H1 (cell line): ENCODE measurements around the gene ZNF385B. TPM values are rescaled to one million over a fixed set of nuclear protein-coding genes. Genes with fewer than 3 reads are reported as not detected.

Experiments
- CTCF ChIA-PET: fragments of 300-600 bp; sonication (Branson Sonifier 250); formaldehyde crosslinking; loops from one replicate; lab custom pipeline; 2021; ENCODE audit not compliant: partially characterized antibody; lab: Charles Lee
- POLR2A ChIA-PET: fragments of 300-600 bp; sonication (Branson Sonifier 250); formaldehyde crosslinking; loops from one replicate; lab custom pipeline; 2021; ENCODE audit warnings: inconsistent platforms; ENCODE audit not compliant: partially characterized antibody; lab: Charles Lee
- DNase-seq, 2 experiments: peaks; one replicate each; pipeline versions ENCODE4 v3.0.0 to v3.0.0-alpha.2; 2010 to 2022; ENCODE audit warnings: low spot score in 2 of 2, low read depth in 1 of 2, mixed read lengths in 1 of 2
- FAIRE-seq: peaks from 2 replicates; lab custom pipeline; 2011; peaks lifted over from hg19 to GRCh38; lab: Jason Lieb, UNC
- H2AFZ ChIP-seq: 2 replicates; pipeline ENCODE4 v1.8.1; 2012; ENCODE audit warnings: low read length, inconsistent platforms
- H2AK5ac ChIP-seq: 2 replicates; pipeline ENCODE4 v1.6.1; 2013; ENCODE audit warnings: low read depth, low read length
- H2BK120ac ChIP-seq: replicated peaks from 2 replicates; pipeline ENCODE3; 2013; ENCODE audit warnings: low read depth, low read length, inconsistent platforms
- H2BK12ac ChIP-seq: 2 replicates; pipeline ENCODE4 v1.6.1; 2013; ENCODE audit warnings: low read depth, low read length
- H2BK15ac ChIP-seq: 2 replicates; pipeline ENCODE4 v1.6.1; 2013; ENCODE audit warnings: low read length
- H2BK20ac ChIP-seq: 2 replicates; pipeline ENCODE4 v1.6.1; 2013; ENCODE audit warnings: low read length
- H2BK5ac ChIP-seq: 2 replicates; pipeline ENCODE4 v1.6.1; 2013; ENCODE audit warnings: low read depth, low read length
- H3K14ac ChIP-seq: 2 replicates; pipeline ENCODE4 v1.6.1; 2013; ENCODE audit warnings: inconsistent platforms; ENCODE audit not compliant: insufficient read length
- H3K18ac ChIP-seq: 2 replicates; pipeline ENCODE4 v1.6.1; 2013; ENCODE audit warnings: low read length; ENCODE audit errors: extremely low read depth
- H3K23ac ChIP-seq: 2 replicates; pipeline ENCODE4 v1.6.1; 2013; ENCODE audit warnings: inconsistent platforms; ENCODE audit not compliant: insufficient read length
- H3K23me2 ChIP-seq: 2 replicates; pipeline ENCODE4 v1.6.1; 2013; ENCODE audit warnings: low read depth, low read length
- H3K27ac ChIP-seq: 2 replicates; pipeline ENCODE4 v1.6.1; 2011; ENCODE audit warnings: low read depth, low read length, inconsistent platforms
- H3K27me3 ChIP-seq, 4 experiments: replicated peaks in 1 of 4; 1 replicate in 1 of 4; 2 replicates in 3 of 4; pipeline versions ENCODE4 v1.6.1 to v1.8.1; 2011 to 2013; ENCODE audit warnings: low read length in 3 of 4, mild to moderate bottlenecking in 3 of 4, inconsistent platforms in 2 of 4, mixed read lengths in 2 of 4, moderate library complexity in 1 of 4; ENCODE audit not compliant: control insufficient read depth in 3 of 4, insufficient read depth in 3 of 4; ENCODE audit errors: extremely low read depth in 1 of 4
- H3K36me3 ChIP-seq, 4 experiments: 2 replicates each; pipeline versions ENCODE4 v1.6.1 to v1.8.1; 2011 to 2013; ENCODE audit warnings: mild to moderate bottlenecking in 4 of 4, low read length in 3 of 4, moderate library complexity in 2 of 4, control low read depth in 1 of 4, inconsistent platforms in 1 of 4; ENCODE audit not compliant: insufficient read depth in 4 of 4, control insufficient read depth in 2 of 4
- H3K4ac ChIP-seq: replicated peaks from 2 replicates; pipeline ENCODE3; 2013; ENCODE audit warnings: low read length, low read depth, mixed read lengths, inconsistent platforms; ENCODE audit not compliant: insufficient read length
- H3K4me1 ChIP-seq, 4 experiments: replicated peaks in 1 of 4; 1 replicate in 1 of 4; 2 replicates in 3 of 4; pipeline versions ENCODE4 v1.6.1 to v1.8.1; 2011 to 2013; ENCODE audit warnings: low read length in 3 of 4, inconsistent platforms in 2 of 4, mixed read lengths in 1 of 4; ENCODE audit not compliant: insufficient read depth in 4 of 4, control insufficient read depth in 3 of 4
- H3K4me2 ChIP-seq, 2 experiments: 2 replicates each; pipeline versions ENCODE4 v1.6.1 to v1.8.1; 2011 to 2013; ENCODE audit warnings: low read depth in 2 of 2, low read length in 2 of 2, control low read depth in 1 of 2, inconsistent platforms in 1 of 2, mild to moderate bottlenecking in 1 of 2; ENCODE audit not compliant: insufficient read depth in 1 of 2
- H3K4me3 ChIP-seq, 4 experiments: fragments of 200-600, 300-600 bp in 1 of 4; sonication (generic), shearing (Covaris generic), sonication (Bioruptor Twin) in 1 of 4; 2 replicates each; pipeline versions ENCODE4 v1.5.1 to v1.8.1; 2011 to 2016; ENCODE audit warnings: low read length in 4 of 4, low read depth in 3 of 4, control low read depth in 2 of 4, inconsistent platforms in 2 of 4, mild to moderate bottlenecking in 2 of 4, mixed read lengths in 1 of 4, moderate library complexity in 1 of 4; ENCODE audit not compliant: insufficient read depth in 2 of 4; ENCODE audit errors: extremely low read depth in 1 of 4
- H3K56ac ChIP-seq: replicated peaks from 2 replicates; pipeline ENCODE3; 2013; ENCODE audit warnings: low read depth, mild to moderate bottlenecking, mixed read lengths, low read length, inconsistent platforms; ENCODE audit not compliant: insufficient read length
- H3K79me1 ChIP-seq: 2 replicates; pipeline ENCODE4 v1.6.1; 2013; ENCODE audit warnings: low read depth, low read length, control low read depth
- H3K79me2 ChIP-seq, 2 experiments: 2 replicates each; pipeline versions ENCODE4 v1.6.1 to v1.8.1; 2012 to 2013; ENCODE audit warnings: low read length in 2 of 2, mild to moderate bottlenecking in 2 of 2, inconsistent platforms in 1 of 2; ENCODE audit not compliant: insufficient read depth in 2 of 2, control insufficient read depth in 1 of 2
- H3K9ac ChIP-seq, 4 experiments: replicated peaks in 1 of 4; 1 replicate in 1 of 4; 2 replicates in 3 of 4; pipeline versions ENCODE4 v1.6.1 to v1.8.1; 2011 to 2013; ENCODE audit warnings: low read depth in 3 of 4, low read length in 3 of 4, control low read depth in 2 of 4, mild to moderate bottlenecking in 2 of 4, moderate library complexity in 2 of 4, inconsistent platforms in 1 of 4; ENCODE audit errors: extremely low read depth in 1 of 4
- H3K9me3 ChIP-seq, 2 experiments: 2 replicates each; pipeline versions ENCODE4 v1.6.1 to v1.8.1; 2012 to 2013; ENCODE audit warnings: mild to moderate bottlenecking in 2 of 2, moderate library complexity in 2 of 2, control low read depth in 1 of 2, inconsistent platforms in 1 of 2, low read depth in 1 of 2, low read length in 1 of 2, mixed read lengths in 1 of 2; ENCODE audit not compliant: insufficient read depth in 2 of 2
- H4K20me1 ChIP-seq, 2 experiments: replicated peaks in 1 of 2; 2 replicates each; pipeline versions ENCODE3 to v1.8.1; 2011 to 2013; ENCODE audit warnings: inconsistent platforms in 2 of 2, low read length in 2 of 2, mild to moderate bottlenecking in 1 of 2; ENCODE audit not compliant: insufficient read depth in 2 of 2, control insufficient read depth in 1 of 2
- H4K5ac ChIP-seq: 2 replicates; pipeline ENCODE4 v1.6.1; 2013; ENCODE audit warnings: low read length, low read depth, mixed read lengths, inconsistent platforms; ENCODE audit not compliant: insufficient read length
- H4K8ac ChIP-seq: 2 replicates; pipeline ENCODE4 v1.8.0; 2013; ENCODE audit warnings: mild to moderate bottlenecking, moderate library complexity, low read length, inconsistent platforms; ENCODE audit not compliant: insufficient read depth; ENCODE audit errors: extremely low read depth
- H4K91ac ChIP-seq: replicated peaks from 2 replicates; pipeline ENCODE3; 2013; ENCODE audit warnings: low read length, mixed read lengths, inconsistent platforms; ENCODE audit not compliant: insufficient read length
- CBX5 ChIP-seq: fragments of 300-800, 300-1000 bp; sonication (generic); IDR thresholded peaks from 2 replicates; pipeline ENCODE4 v1.7.1; 2016; ENCODE audit warnings: antibody characterized with exemption, low read length, low read depth
- EZH2 ChIP-seq: fragments of 200-600 bp; sonication (generic); IDR thresholded peaks from 2 replicates; pipeline ENCODE4 v1.7.1; 2012; ENCODE audit warnings: low read depth, mild to moderate bottlenecking, moderate library complexity, low read length, inconsistent platforms; ENCODE audit not compliant: severe bottlenecking
- KDM4A ChIP-seq: IDR thresholded peaks from one replicate; pipeline ENCODE4 v1.7.1; 2012; ENCODE audit warnings: low read depth, mild to moderate bottlenecking, moderate library complexity, low read length, inconsistent platforms; ENCODE audit not compliant: severe bottlenecking
- POLR2AphosphoS5 ChIP-seq: IDR thresholded peaks from 2 replicates; pipeline ENCODE4 v1.6.1; 2011; ENCODE audit warnings: low read depth, low read length
- RAD21 ChIP-seq, 2 experiments: IDR thresholded peaks in 1 of 2; conservative IDR thresholded peaks in 1 of 2; 2 replicates each; pipeline ENCODE4 v1.6.1; 2011; ENCODE audit warnings: low read depth in 2 of 2, low read length in 2 of 2, improper control_type of control experiment in 1 of 2, inconsistent platforms in 1 of 2, mild to moderate bottlenecking in 1 of 2, moderate library complexity in 1 of 2
- RBBP5 ChIP-seq: IDR thresholded peaks from 2 replicates; pipeline ENCODE4 v1.7.1; 2012; ENCODE audit warnings: low read depth, mild to moderate bottlenecking, inconsistent platforms, low read length, moderate library complexity, borderline replicate concordance
- SAP30 ChIP-seq: fragments of 300-600 bp; sonication (generic); IDR thresholded peaks from 2 replicates; pipeline ENCODE4 v1.7.1; 2012; ENCODE audit warnings: low read length, moderate library complexity, mild to moderate bottlenecking, inconsistent platforms; ENCODE audit not compliant: insufficient read depth, insufficient replicate concordance
- TCF12 ChIP-seq: IDR thresholded peaks from 2 replicates; pipeline ENCODE4 v1.6.1; 2011; ENCODE audit warnings: low read depth, mild to moderate bottlenecking, low read length
- WGBS, 2 experiments: shearing (Covaris generic) in 1 of 2; methylation state at CpG; one replicate each; pipeline versions ENCODE4 v1.1.6 to v1.1.7; 2013 to 2015; ENCODE audit warnings: low lambda C conversion rate in 2 of 2, mixed read lengths in 2 of 2, inconsistent platforms in 1 of 2, low coverage in 1 of 2, missing lambda C conversion rate in 1 of 2; ENCODE audit not compliant: insufficient replicate concordance in 2 of 2, insufficient coverage in 1 of 2, insufficient read length in 1 of 2; ENCODE audit errors: extremely low coverage in 1 of 2, missing lambda C conversion rate in 1 of 2; 5-methylcytosine and 5-hydroxymethylcytosine counted together
- polyA plus RNA-seq, 7 experiments: library from polyadenylated mRNA; depleted of rRNA in 3 of 7; stranded (reverse) in 5 of 7; unstranded in 2 of 7; fragments of >200 nt in 5 of 7; fragments of 200-250 nt in 2 of 7; gene quantifications; 1 replicate in 5 of 7; 2 replicates in 1 of 7; 4 replicates in 1 of 7; pipeline versions ENCODE4 v1.2.1 to v1.2.3, GENCODE V29; 2011 to 2013; ENCODE audit warnings: missing spikeins in 2 of 7, mixed read lengths in 2 of 7
- total RNA-seq: library from RNA; stranded (reverse); fragmentation: NEBNext Ultra II Directional; extraction: Animal tissue kit (Norgen Biotek cat#: 25700); gene quantifications from 2 replicates; pipeline ENCODE4 v1.2.1, GENCODE V29; 2021

ZNF385B gene
- total and polyA plus RNA-seq, 2 of the 8 experiments (the other 6 are each of a cell fraction or from before 2014, with no cell fraction given): 1.1 to 3.7 TPM

DNA sequence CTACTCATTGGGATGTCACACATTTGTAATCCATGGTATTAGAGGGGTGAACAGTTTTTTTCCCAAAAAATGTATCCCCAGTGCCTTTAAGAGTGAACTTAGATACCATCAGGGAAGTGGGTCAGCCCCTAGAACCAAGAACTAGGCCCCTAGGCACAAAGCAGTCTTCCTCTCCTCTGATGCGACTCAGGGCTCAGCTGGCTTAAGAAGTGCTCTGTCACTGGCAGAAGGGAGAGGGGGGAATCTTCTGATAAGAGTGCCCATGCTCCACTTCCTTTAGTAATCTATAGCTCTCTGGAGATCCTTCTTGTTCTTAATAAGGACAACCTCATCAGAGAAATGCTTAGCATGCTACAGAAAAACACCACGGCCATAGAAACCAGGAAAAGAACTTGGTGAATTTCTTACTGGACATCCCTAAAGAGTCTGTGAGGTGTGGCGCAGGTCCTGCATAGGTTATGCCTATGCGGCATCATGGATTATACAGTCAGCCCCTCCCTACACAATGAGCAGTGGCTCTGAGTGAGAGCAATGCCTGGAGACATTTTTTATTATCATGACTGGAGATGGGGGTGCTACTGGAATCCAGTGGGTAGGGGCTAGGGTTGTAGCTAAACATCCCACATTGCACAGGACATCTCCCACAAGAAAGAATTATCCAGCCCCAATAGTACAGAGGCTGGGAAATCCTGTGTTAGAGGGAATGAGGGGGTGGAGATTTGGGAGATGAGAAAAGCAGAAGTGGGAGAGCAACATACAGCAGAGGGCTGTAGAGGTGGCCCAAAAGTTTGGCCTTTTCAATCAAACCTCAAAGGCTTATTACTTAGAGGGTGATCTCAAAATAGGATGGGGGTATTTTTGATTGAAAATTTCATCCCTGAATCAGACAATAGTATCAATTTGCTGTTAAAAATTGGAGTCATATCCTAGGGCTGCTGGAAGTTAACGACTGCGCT, 21.7 kb upstream of the ZNF385B start:
- no peak overlapping the region for H3K27ac ChIP-seq
- no peak overlapping the region for H3K18ac ChIP-seq
- DNase-seq (no peak), FAIRE-seq (no peak)
- no peaks in the 10 kb centered on the region for H3K27me3 ChIP-seq
- no peak overlapping the region for H3K4me3 ChIP-seq
- H3K9me3 ChIP-seq: peaks cover 0 to 4% of the 10 kb centered on the region in 2 experiments; a peak in 1 of 4 replicates
- no peak overlapping the region for H3K4ac ChIP-seq
- no peak overlapping the region for H4K91ac ChIP-seq
- H2BK5ac ChIP-seq: no peak overlapping the region
- no peak overlapping the region for H3K4me2 ChIP-seq
- no peak overlapping the region for H2BK120ac ChIP-seq
- no peak overlapping the region for H2BK12ac ChIP-seq
- POLR2A ChIA-PET: no interaction called here
- H4K20me1 ChIP-seq: no peaks in the 10 kb centered on the region
- no peak overlapping the region for H2BK20ac ChIP-seq
- no peak overlapping the region for H4K8ac ChIP-seq
- peak overlapping the region; percentile 94; the same call in 1 of the 2 replicates for H2AFZ ChIP-seq
- H3K79me1 ChIP-seq: no peaks in the 10 kb centered on the region
- peaks cover 0 to 5% (median 2%) of the 10 kb centered on the region in 4 experiments; a peak in 2 of 7 replicates for H3K4me1 ChIP-seq
- H3K14ac ChIP-seq: no peak overlapping the region
- H3K79me2 ChIP-seq: no peaks in the 10 kb centered on the region
- no peaks in the 10 kb centered on the region for H3K36me3 ChIP-seq
- WGBS, 2 experiments: 91% methylated on average over 6 of the region's 6 CpGs; no CpG with 5 or more reads in 1 of the 2 experiments
- no peak overlapping the region for H3K56ac ChIP-seq
- no peak overlapping the region for H2AK5ac ChIP-seq
- CTCF ChIA-PET: interaction anchor here (0.7 to 4.0 kb wide), 4 partner anchors 16 to 106 kb away, joined by 3 to 16 read pairs (median 3); no protein-coding TSS in a partner anchor
- no peak overlapping the region for H4K5ac ChIP-seq
- H3K9ac ChIP-seq: no peak overlapping the region
- no peaks in the 10 kb centered on the region for H3K23me2 ChIP-seq
- no peak overlapping the region for H2BK15ac ChIP-seq
- TF ChIP-seq SAP30 (no peak), RBBP5 (no peak), CBX5 (no peak), KDM4A (no peak), EZH2 (no peak), POLR2AphosphoS5 (no peak), RAD21 (IDR thresholded peaks at IDR 0.05 in 1 of 2, conservative IDR thresholded peaks at IDR 0.05 in 1 of 2; ENCODE audit: low read depth in 2 of 2, low read length in 2 of 2) (no peak), TCF12 (no peak)
- H3K23ac ChIP-seq: no peak overlapping the region
